B cell (primary cell): ENCODE measurements around the gene DENND1A. TPM values are rescaled to one million over a fixed set of nuclear protein-coding genes. Genes with fewer than 3 reads are reported as not detected.

Experiments used
- ATAC-seq: fragments of 200-7000 bp; cut with Tn5 transposase; one replicate; pipeline ENCODE4 v1.10.0; 2021; ENCODE audit warnings: low read depth, mild to moderate bottlenecking, moderate number of reproducible peaks, moderate library complexity
- CTCF ChIA-PET: fragments of 350-600 bp; sonication (Branson Sonifier 250); formaldehyde crosslinking; loops from one replicate; lab custom pipeline; 2021; ENCODE audit warnings: antibody characterized with exemption, inconsistent platforms; lab: Charles Lee
- POLR2A ChIA-PET: fragments of 350-600 bp; sonication (Branson Sonifier 250); formaldehyde crosslinking; loops from one replicate; lab custom pipeline; 2021; ENCODE audit warnings: antibody characterized with exemption; lab: Charles Lee
- DNase-seq: peaks from one replicate; pipeline ENCODE4 v3.0.0; 2013
- H2AFZ ChIP-seq: 2 replicates; pipeline ENCODE4 v1.6.1; 2012; ENCODE audit warnings: mild to moderate bottlenecking, low read depth, low read length; ENCODE audit not compliant: insufficient read depth, poor library complexity, severe bottlenecking
- H3K27ac ChIP-seq, 2 donors: 1 replicate in 1 of 2; 2 replicates in 1 of 2; pipeline ENCODE4 v1.5.1; 2012 to 2013; ENCODE audit warnings: low read length in 2 of 2, mild to moderate bottlenecking in 2 of 2, moderate library complexity in 1 of 2
- H3K27me3 ChIP-seq, 4 experiments: fragments of 200-600 bp in 1 of 4; sonication (generic) in 1 of 4; replicated peaks in 1 of 4; 1 replicate in 2 of 4; 2 replicates in 2 of 4; pipeline versions ENCODE4 v1.6.1 to v1.7.0; 2013 to 2016; ENCODE audit warnings: low read length in 3 of 4, mild to moderate bottlenecking in 2 of 4, mixed read lengths in 1 of 4, moderate library complexity in 1 of 4; ENCODE audit not compliant: insufficient read depth in 4 of 4, control insufficient read depth in 3 of 4; ENCODE audit errors: control extremely low read depth in 1 of 4
- H3K36me3 ChIP-seq, 2 experiments: replicated peaks in 1 of 2; 1 replicate in 1 of 2; 2 replicates in 1 of 2; pipeline versions ENCODE4 v1.6.1 to v1.7.1; 2013; ENCODE audit warnings: low read length in 1 of 2; ENCODE audit not compliant: insufficient read depth in 2 of 2, control insufficient read depth in 1 of 2; ENCODE audit errors: control extremely low read depth in 1 of 2, extremely low read depth in 1 of 2
- H3K4me1 ChIP-seq, 2 donors: fragments of 200-600 bp in 1 of 2; sonication (generic) in 1 of 2; 1 replicate in 1 of 2; 2 replicates in 1 of 2; pipeline versions ENCODE4 v1.5.1 to v1.6.1; 2013 to 2017; ENCODE audit warnings: low read length in 2 of 2; ENCODE audit not compliant: control insufficient read depth in 2 of 2, insufficient read depth in 2 of 2
- H3K4me2 ChIP-seq: replicated peaks from 2 replicates; pipeline ENCODE3; 2012; ENCODE audit warnings: mild to moderate bottlenecking, low read depth, low read length; ENCODE audit not compliant: poor library complexity, severe bottlenecking
- H3K4me3 ChIP-seq, 5 experiments: fragments of 200-600 bp in 1 of 5; sonication (generic) in 1 of 5; 1 replicate in 3 of 5; 2 replicates in 2 of 5; pipeline versions ENCODE4 v1.5.1 to v1.7.0; 2011 to 2016; ENCODE audit warnings: low read length in 4 of 5, mild to moderate bottlenecking in 4 of 5, low read depth in 2 of 5, control low read depth in 1 of 5, moderate library complexity in 1 of 5; ENCODE audit not compliant: insufficient read depth in 1 of 5; ENCODE audit errors: control extremely low read depth in 1 of 5, extremely low read depth in 1 of 5
- H3K79me2 ChIP-seq: fragments of 200-600 bp; sonication (generic); one replicate; pipeline ENCODE4 v1.6.0; 2016; ENCODE audit warnings: low read length; ENCODE audit not compliant: control insufficient read depth, insufficient read depth
- H3K9ac ChIP-seq: fragments of 200-600 bp; sonication (generic); 2 replicates; pipeline ENCODE4 v1.6.1; 2017; ENCODE audit warnings: mild to moderate bottlenecking, low read length, moderate library complexity
- H3K9me3 ChIP-seq, 3 donors: one replicate each; pipeline versions ENCODE4 v1.6.1 to v1.7.1; 2013; ENCODE audit warnings: low read length in 2 of 3; ENCODE audit not compliant: control insufficient read depth in 2 of 3, insufficient read depth in 1 of 3; ENCODE audit errors: control extremely low read depth in 1 of 3
- H4K20me1 ChIP-seq: 2 replicates; pipeline ENCODE4 v1.6.0; 2012; ENCODE audit warnings: mild to moderate bottlenecking, low read length; ENCODE audit not compliant: insufficient read depth, control insufficient read depth, poor library complexity, severe bottlenecking
- H3K27ac Mint-ChIP-seq: one replicate; pipeline ENCODE4 v1.8.0; 2021; ENCODE audit warnings: mixed read lengths
- H3K27me3 Mint-ChIP-seq: one replicate; pipeline ENCODE4 v1.8.0; 2021; ENCODE audit warnings: mixed read lengths
- H3K4me1 Mint-ChIP-seq: one replicate; pipeline ENCODE4 v1.8.0; 2021; ENCODE audit warnings: mixed read lengths
- H3K4me3 Mint-ChIP-seq: one replicate; pipeline ENCODE4 v1.8.0; 2021; ENCODE audit warnings: mixed read lengths
- H3K9me3 Mint-ChIP-seq: one replicate; pipeline ENCODE4 v1.8.0; 2022; ENCODE audit warnings: mixed read lengths; ENCODE audit not compliant: insufficient read depth
- CTCF ChIP-seq: fragments of 200-600 bp; IDR thresholded peaks from one replicate; pipeline ENCODE4 v1.8.0; 2022; ENCODE audit warnings: antibody characterized with exemption, mild to moderate bottlenecking
- EZH2 ChIP-seq: IDR thresholded peaks from 2 replicates; pipeline ENCODE4 v1.6.1; 2012; ENCODE audit warnings: borderline replicate concordance, low read depth, mild to moderate bottlenecking, moderate library complexity, low read length; ENCODE audit not compliant: insufficient read depth, poor library complexity, severe bottlenecking
- WGBS: methylation state at CpG from one replicate; pipeline ENCODE4 v1.1.5; 2013; ENCODE audit warnings: missing lambda C conversion rate; ENCODE audit not compliant: insufficient coverage; 5-methylcytosine and 5-hydroxymethylcytosine counted together
- intact Hi-C: fragments of 100-400 bp; cut with micrococcal nuclease; formaldehyde crosslinking; loops from one replicate; pipeline ENCODE4 v1.10.0; 2022
- polyA plus RNA-seq: library from polyadenylated mRNA; depleted of rRNA; stranded (reverse); fragments of >200 nt; gene quantifications from 2 replicates; pipeline ENCODE4 v1.2.3, GENCODE V29; 2012
- total RNA-seq, 2 donors: library from RNA; stranded (reverse); fragments of 120-200 nt in 1 of 2; gene quantifications; 1 replicate in 1 of 2; 2 replicates in 1 of 2; pipeline versions ENCODE4 v1.2.3 to v1.2.4, GENCODE V29; 2013 to 2022

The DENND1A gene
- total and polyA plus RNA-seq, 2 donors (not counting 1 experiment from before 2014, with no cell fraction given): 10.8 to 26.0 TPM

- Histone ChIP-seq H3K27me3 (no peaks in the 10 kb centered on the region), H2AFZ (no peak overlapping the region), H3K9me3 (peaks cover 0 to 5% (median 0%) of the 10 kb centered on the region in 3 donors), H3K4me2 (no peak overlapping the region), H3K36me3 (peaks cover 0 to 7% of the 10 kb centered on the region in 2 experiments), H3K4me3 (no peak overlapping the region), H3K9ac (no peak overlapping the region), H3K79me2 (no peaks in the 10 kb centered on the region), H3K4me1 (peaks cover 6 to 13% of the 10 kb centered on the region in 2 donors), H4K20me1 (no peaks in the 10 kb centered on the region), H3K27ac (no peak overlapping the region)
- ChIA-PET POLR2A (no interaction called here), CTCF (no interaction called here)
- no peaks in the 10 kb centered on the region for H3K27me3 Mint-ChIP-seq
- DNase-seq (no peak), ATAC-seq (no peak)
- no peaks in the 10 kb centered on the region for H3K9me3 Mint-ChIP-seq
- H3K4me1 Mint-ChIP-seq: peaks cover 32% of the 10 kb centered on the region
- TF ChIP-seq CTCF (no peak), EZH2 (no peak)
- intact Hi-C loops: no loop called here
- no peak overlapping the region for H3K4me3 Mint-ChIP-seq
- no peak overlapping the region for H3K27ac Mint-ChIP-seq
- 100% methylated on average over 1 of the region's 6 CpGs for WGBS
Measured at GRCh38 chr9:123424552-123425225, 505.2 kb downstream of the DENND1A start.

- CTCF ChIA-PET: no interaction called here
- no peak for ATAC-seq
Measured at GRCh38 chr9:123424131-123424530, 505.8 kb downstream of the DENND1A start.

More at GRCh38 chr9:123424131-123424530, 505.8 kb downstream of the DENND1A start:
- no peak overlapping the region for H3K4me3 Mint-ChIP-seq
- no peak overlapping the region for H2AFZ ChIP-seq
- peaks cover 0 to 2% (median 0%) of the 10 kb centered on the region in 3 donors for H3K9me3 ChIP-seq
- H3K9me3 Mint-ChIP-seq: no peaks in the 10 kb centered on the region
- intact Hi-C loops: no loop called here
- WGBS: 98% methylated on average over 5 of the region's 5 CpGs
- peaks cover 0 to 9% of the 10 kb centered on the region in 2 experiments for H3K36me3 ChIP-seq
- H3K9ac ChIP-seq: no peak overlapping the region
- H3K4me1 Mint-ChIP-seq: peaks cover 32% of the 10 kb centered on the region
- H4K20me1 ChIP-seq: no peaks in the 10 kb centered on the region
- H3K27me3 ChIP-seq: no peaks in the 10 kb centered on the region
- TF ChIP-seq CTCF (no peak), EZH2 (no peak)
- H3K4me3 ChIP-seq: no peak overlapping the region
- H3K27me3 Mint-ChIP-seq: no peaks in the 10 kb centered on the region
- no peak overlapping the region for H3K27ac ChIP-seq
- no peaks in the 10 kb centered on the region for H3K79me2 ChIP-seq
- no peak overlapping the region for H3K4me2 ChIP-seq
- no peak overlapping the region for H3K27ac Mint-ChIP-seq
- DNase-seq: no peak
- POLR2A ChIA-PET: no interaction called here
- peaks cover 6 to 13% of the 10 kb centered on the region in 2 donors for H3K4me1 ChIP-seq
